Upper lobe of left lung (tissue), 4 donors: ENCODE measurements around the gene HABP4.

Source experiments
- CTCF ChIP-seq, 6 experiments: fragments of 450-650 bp in 4 of 6; fragments of 200-600 bp in 2 of 6; sonication (generic) in 2 of 6; IDR thresholded peaks; one replicate each; pipeline ENCODE4 v1.5.1; 2016 to 2019; ENCODE audit warnings: antibody characterized with exemption in 6 of 6
- EP300 ChIP-seq, 4 donors: sonication (generic); formaldehyde crosslinking; IDR thresholded peaks; one replicate each; pipeline ENCODE4 v1.5.1; 2017; ENCODE audit warnings: antibody characterized with exemption in 4 of 4, control low read depth in 2 of 4
- POLR2A ChIP-seq, 4 donors: fragments of 450-650 bp; IDR thresholded peaks; one replicate each; pipeline ENCODE4 v1.5.1; 2016 to 2017; ENCODE audit warnings: antibody characterized with exemption in 4 of 4, mild to moderate bottlenecking in 2 of 4

DNA sequence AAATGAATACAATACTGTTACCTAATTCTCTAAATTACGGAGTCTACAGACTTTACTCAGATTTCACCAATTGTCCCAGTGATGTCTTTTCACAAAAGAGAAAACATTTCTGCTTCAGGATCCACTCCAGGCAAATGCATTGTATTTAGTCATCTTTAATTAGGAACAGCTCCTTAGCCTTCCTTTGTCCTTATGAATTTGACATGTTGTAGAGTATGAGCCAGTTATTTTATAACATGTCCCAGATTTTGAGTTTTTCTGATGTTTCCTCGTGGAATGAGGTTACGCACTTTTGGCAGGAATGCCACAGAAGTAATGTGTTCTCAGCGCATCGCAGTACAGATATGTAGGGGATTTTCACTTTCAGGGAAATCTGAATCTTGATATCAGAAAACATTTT is 10.5 kb downstream of the HABP4 start:
- TF ChIP-seq CTCF (IDR thresholded peaks at IDR 0.05) (no peak), POLR2A (IDR thresholded peaks at IDR 0.05) (no peak), EP300 (IDR thresholded peaks at IDR 0.05) (no peak)
